ENCODE results near the gene CD3D. TPM values are rescaled to one million over a fixed set of nuclear protein-coding genes. Genes with fewer than 3 reads are reported as not detected.

The CD3D gene
- total RNA-seq, 1 donor from 2014 or later = 0.61 TPM

GRCh38 chr11:118322721-118323120 is 19.8 kb downstream of the CD3D start:
- FAIRE-seq (no peak), DNase-seq (ENCODE audit: low read depth) (no peak)
- Histone ChIP-seq H3K4me2 (ENCODE audit: low read length) (no peak overlapping the region), H3K9ac (ENCODE audit: low read length) (no peak overlapping the region), H3K27ac (ENCODE audit: low read depth, low read length) (no peak overlapping the region), H3K79me2 (ENCODE audit: insufficient read depth, low read length) (no peaks in the 10 kb centered on the region), H4K20me1 (ENCODE audit: insufficient read depth, low read length) (no peaks in the 10 kb centered on the region), H3K36me3 (ENCODE audit: insufficient read depth, low read length) (no peaks in the 10 kb centered on the region), H2AFZ (ENCODE audit: low read depth, low read length) (no peak overlapping the region), H3K4me1 (ENCODE audit: insufficient read depth, low read length) (no peaks in the 10 kb centered on the region), H3K9me3 (ENCODE audit: insufficient read depth, low read depth, low read length) (no peaks in the 10 kb centered on the region), H3K4me3 (ENCODE audit: insufficient read depth, low read depth, low read length) (no peak overlapping the region), H3K27me3 (ENCODE audit: insufficient read depth, low read length) (no peaks in the 10 kb centered on the region)
- Mint-ChIP-seq H3K27me3 (ENCODE audit: low read depth, unreplicated experiment) (peaks cover 29% of the 10 kb centered on the region), H3K4me1 (ENCODE audit: low read depth, unreplicated experiment) (no peaks in the 10 kb centered on the region), H3K4me3 (ENCODE audit: unreplicated experiment) (no peak overlapping the region), H3K36me3 (ENCODE audit: low read depth, unreplicated experiment) (no peaks in the 10 kb centered on the region), H3K27ac (ENCODE audit: unreplicated experiment) (no peak overlapping the region), H3K9me3 (ENCODE audit: unreplicated experiment) (peaks cover 8% of the 10 kb centered on the region)
- TF ChIP-seq CTCF (IDR thresholded peaks at IDR 0.05; ENCODE audit: insufficient read depth, low read depth, low read length) = no peak
- no peak for TF ChIP-seq EZH2 (IDR thresholded peaks at IDR 0.05; ENCODE audit: insufficient read depth, low read length)

GRCh38 chr11:118321386-118322082 is 21.0 kb downstream of the CD3D start:
- H3K27me3 Mint-ChIP-seq (ENCODE audit: low read depth, unreplicated experiment) = peaks cover 29% of the 10 kb centered on the region
- no peak overlapping the region for H3K27ac Mint-ChIP-seq (ENCODE audit: unreplicated experiment)
- no peaks in the 10 kb centered on the region for H3K79me2 ChIP-seq (ENCODE audit: insufficient read depth, low read length)

More at GRCh38 chr11:118321386-118322082, 21.0 kb downstream of the CD3D start:
- Histone ChIP-seq H2AFZ (ENCODE audit: low read depth, low read length) (no peak overlapping the region), H3K27ac (ENCODE audit: low read depth, low read length) (no peak overlapping the region), H4K20me1 (ENCODE audit: insufficient read depth, low read length) (no peaks in the 10 kb centered on the region), H3K4me3 (ENCODE audit: insufficient read depth, low read depth, low read length) (no peak overlapping the region), H3K4me1 (ENCODE audit: insufficient read depth, low read length) (peaks cover 4% of the 10 kb centered on the region), H3K9ac (ENCODE audit: low read length) (no peak overlapping the region), H3K36me3 (ENCODE audit: insufficient read depth, low read length) (no peaks in the 10 kb centered on the region), H3K9me3 (ENCODE audit: insufficient read depth, low read depth, low read length) (no peaks in the 10 kb centered on the region), H3K4me2 (ENCODE audit: low read length) (no peak overlapping the region), H3K27me3 (ENCODE audit: insufficient read depth, low read length) (no peaks in the 10 kb centered on the region)
- no peak overlapping the region for H3K4me3 Mint-ChIP-seq (ENCODE audit: unreplicated experiment)
- peaks cover 4% of the 10 kb centered on the region for H3K4me1 Mint-ChIP-seq (ENCODE audit: low read depth, unreplicated experiment)
- DNase-seq (ENCODE audit: low read depth) = no peak
- no peak for FAIRE-seq
- TF ChIP-seq CTCF (IDR thresholded peaks at IDR 0.05; ENCODE audit: insufficient read depth, low read depth, low read length) = no peak
- TF ChIP-seq EZH2 (IDR thresholded peaks at IDR 0.05; ENCODE audit: insufficient read depth, low read length) = no peak
- peaks cover 8% of the 10 kb centered on the region for H3K9me3 Mint-ChIP-seq (ENCODE audit: unreplicated experiment)
- no peaks in the 10 kb centered on the region for H3K36me3 Mint-ChIP-seq (ENCODE audit: low read depth, unreplicated experiment)

All from astrocyte (in vitro differentiated cells and primary cell).